Putamen (tissue), 1 donor: ENCODE data around the gene SLC34A3.
"Not testable (repeated sequence)": the region's sequence is repeated elsewhere in the genome, so short reads cannot be mapped to it uniquely, and the experiment has no call there.

Source experiments
- DNase-seq: peaks from one replicate; pipeline ENCODE4 v3.0.0-alpha.2; 2016; ENCODE audit warnings: low spot score

The SLC34A3 gene

DNA sequence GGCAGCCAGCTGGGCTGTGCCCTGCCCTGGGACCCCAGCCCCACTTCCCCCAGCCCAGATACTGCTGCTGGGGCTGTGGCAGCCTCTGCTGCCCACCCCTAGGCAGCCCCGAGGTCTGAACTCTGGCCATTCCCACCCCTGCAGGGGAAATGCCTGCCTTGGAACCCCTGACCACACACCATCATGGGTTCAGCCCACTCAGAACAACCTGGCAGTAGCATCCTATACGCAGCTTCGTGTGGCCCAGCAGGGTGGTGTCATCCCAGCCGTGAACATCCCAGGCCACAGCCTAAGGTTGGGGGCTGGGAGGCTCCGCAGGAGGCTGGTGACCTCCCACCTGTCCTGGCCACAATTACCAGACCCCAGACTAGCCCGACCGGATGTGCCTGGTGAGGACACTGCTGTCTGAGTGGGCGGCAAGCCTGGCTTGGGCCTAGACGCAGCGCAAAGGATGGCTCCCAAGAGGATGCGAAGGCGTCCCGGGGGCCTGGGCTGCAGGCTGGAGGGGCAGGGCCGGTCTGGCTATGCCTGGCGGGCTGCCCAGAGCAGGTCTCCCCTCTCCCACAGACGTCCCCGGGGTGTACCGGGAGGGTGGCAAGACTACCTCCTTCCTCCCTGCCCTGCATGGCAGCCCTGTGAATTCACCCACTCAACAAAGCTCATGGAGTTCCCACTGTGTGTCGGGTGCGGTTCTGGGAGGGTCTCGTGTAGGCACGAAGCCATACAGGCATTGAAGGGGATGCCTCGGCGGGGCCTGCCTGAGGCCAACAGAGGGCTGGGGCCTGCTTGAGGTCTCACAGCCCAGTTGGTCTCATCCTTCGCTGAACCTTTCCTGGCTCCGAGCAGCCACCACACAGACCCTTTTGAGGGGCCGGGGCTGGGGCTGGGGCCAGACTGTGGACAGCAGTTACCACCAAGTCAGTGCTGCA lies 1.5 kb upstream of the SLC34A3 start:
- no peak for DNase-seq

DNA sequence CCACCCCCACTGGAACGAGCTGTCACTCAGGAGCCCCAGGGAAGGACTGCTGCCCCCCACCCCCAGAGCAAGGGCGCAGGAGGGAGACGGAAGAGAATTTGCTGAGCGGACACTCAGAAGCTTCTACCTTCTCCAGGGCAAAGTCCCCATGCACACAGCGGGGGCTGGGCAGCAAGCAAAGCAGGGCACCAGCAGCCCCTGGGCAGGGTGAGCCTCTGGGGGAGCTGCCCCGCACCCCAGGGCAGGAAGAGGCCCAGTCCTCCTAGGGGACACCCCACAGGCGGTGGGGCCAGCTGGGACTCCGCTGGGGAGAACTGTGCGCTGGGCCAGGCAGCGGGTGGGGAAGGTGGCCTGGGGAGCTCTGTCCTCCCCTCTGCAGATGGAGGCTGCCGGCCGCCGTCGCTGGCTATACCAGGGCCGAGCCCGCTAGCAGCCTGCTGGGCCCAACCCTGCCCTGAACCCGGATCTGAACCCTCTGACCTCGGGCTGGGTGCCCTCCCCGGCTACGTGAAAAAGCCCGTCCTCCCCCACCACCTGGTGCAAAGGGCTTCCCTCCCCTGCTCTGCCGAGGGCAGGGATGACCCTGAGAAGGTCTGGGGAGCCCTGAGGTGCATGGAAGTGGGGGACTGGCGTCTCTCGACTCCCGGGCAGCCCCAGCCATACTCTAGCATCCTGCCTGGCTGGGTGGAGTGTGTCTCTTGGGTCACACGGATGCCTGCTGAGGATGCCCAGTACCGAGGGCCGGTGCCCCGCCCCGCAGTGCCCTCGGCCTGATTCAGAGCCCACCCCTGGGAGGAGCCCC lies 597 bp upstream of the SLC34A3 start:
- DNase-seq = no peak

GRCh38 chr9:137231372-137232039 lies 805 bp downstream of the SLC34A3 start:
- no peak for DNase-seq

DNA sequence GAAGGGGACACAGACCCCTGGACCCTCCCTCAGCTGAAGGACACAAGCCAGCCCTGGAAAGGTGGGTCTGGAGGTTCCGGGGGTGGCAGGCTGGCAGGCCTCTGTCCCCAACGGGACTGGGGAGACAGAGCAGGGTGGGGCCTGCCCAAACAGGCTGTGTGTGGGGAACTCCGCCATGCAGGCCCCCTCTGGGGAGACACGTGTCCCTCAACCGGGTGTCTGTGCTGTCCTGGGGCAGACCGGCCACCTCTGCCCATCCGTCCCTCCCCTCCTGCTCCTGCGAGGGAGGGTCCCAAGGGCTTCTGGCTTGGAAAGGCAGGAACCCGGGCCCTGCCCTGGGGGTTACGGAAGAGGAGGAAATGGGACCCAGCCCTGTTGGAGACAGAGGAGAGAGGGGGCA lies 1.4 kb downstream of the SLC34A3 start:
- DNase-seq = no peak

- no peak for DNase-seq
These were observed 1.8 kb downstream of the SLC34A3 start for GRCh38 chr9:137232510-137232909.

- DNase-seq = no peak
These were observed 2.7 kb downstream of the SLC34A3 start for GRCh38 chr9:137233143-137233980.

GRCh38 chr9:137234055-137234697 lies 3.5 kb downstream of the SLC34A3 start:
- no peak for DNase-seq

GRCh38 chr9:137234758-137235423 lies 4.2 kb downstream of the SLC34A3 start:
- no peak for DNase-seq

DNA sequence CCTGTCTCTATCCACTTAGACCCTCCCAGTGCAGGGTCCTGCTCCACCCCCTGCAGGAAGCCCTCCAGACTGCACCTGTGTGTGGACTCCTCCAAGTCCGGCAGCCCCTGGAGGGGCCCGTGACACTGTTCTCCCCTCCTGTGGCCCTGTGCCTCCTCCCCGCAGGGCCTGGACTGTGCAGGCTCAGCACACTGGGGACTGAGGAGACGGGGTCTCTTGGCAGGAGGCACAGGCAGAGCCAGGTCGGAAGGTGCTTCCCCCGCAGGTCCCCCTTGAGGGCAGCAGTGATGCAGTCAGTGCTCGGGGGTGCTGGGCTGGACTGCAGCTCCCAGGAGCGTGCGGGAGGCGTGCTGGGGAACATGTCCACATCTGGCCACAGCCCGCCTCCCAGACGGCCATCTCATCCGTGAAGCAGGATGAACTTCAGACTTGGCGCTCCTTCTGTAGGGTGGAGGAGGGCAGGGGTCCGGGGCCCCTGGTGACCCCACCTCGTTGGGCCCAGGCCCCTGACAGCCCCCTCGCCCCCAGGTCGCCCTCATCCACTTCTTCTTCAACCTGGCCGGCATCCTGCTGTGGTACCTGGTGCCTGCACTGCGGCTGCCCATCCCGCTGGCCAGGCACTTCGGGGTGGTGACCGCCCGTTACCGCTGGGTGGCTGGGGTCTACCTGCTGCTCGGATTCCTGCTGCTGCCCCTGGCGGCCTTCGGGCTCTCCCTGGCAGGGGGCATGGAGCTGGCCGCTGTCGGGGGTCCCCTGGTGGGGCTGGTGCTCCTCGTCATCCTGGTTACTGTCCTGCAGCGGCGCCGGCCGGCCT lies 4.9 kb downstream of the SLC34A3 start:
- DNase-seq = no peak

GRCh38 chr9:137236238-137236935 lies 5.7 kb downstream of the SLC34A3 start:
- peak; percentile 60 for DNase-seq

- DNase-seq = no peak
These were observed 6.3 kb downstream of the SLC34A3 start for GRCh38 chr9:137236936-137237421.

DNA sequence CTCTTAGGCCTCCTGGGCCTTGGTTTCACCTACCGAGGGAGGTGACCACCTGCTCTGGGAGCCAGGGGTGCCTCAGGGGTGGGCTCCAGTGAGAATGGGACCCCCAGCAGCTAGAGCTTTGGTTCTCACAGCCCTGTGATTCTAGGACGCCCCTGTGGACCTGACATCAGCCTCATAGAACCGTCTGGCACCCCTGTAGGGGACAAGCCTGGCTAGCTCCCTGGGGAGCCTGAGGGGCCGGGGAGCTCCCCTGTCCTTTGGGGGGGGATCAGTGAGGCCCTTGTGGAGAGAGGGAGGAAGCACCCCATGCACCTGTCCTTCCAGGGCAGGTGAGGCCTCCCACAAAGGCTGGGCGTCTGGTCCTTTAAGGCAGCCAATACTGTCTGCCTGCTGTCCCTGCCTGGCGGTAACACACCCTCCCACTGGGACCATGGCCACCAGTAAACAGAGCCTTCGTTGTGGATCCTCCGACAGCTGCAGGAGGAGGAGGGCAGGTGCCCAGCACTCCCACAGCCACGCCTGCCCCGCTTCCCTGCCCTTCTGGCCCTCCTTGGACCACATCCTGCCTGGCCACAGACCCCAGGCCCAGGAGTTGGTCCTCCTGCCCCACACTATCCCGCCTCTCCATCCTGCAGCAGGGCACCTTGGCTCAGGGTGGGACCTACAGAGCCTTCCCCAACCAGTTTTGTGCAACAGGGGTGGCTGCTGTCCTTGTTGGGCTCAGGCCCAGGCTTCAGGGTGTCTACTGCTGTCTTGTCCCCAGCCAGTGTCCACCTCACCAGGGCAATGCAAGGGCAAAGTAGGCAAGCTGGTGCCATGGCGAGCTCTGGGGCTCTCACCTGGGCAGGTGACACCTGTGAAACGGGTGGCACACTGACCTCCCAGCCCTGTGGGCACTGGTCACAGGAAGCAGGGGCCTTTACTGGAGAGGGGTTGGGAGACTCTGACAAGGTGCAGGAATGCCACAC lies 7.3 kb downstream of the SLC34A3 start:
- DNase-seq = peak; percentile 72

DNA sequence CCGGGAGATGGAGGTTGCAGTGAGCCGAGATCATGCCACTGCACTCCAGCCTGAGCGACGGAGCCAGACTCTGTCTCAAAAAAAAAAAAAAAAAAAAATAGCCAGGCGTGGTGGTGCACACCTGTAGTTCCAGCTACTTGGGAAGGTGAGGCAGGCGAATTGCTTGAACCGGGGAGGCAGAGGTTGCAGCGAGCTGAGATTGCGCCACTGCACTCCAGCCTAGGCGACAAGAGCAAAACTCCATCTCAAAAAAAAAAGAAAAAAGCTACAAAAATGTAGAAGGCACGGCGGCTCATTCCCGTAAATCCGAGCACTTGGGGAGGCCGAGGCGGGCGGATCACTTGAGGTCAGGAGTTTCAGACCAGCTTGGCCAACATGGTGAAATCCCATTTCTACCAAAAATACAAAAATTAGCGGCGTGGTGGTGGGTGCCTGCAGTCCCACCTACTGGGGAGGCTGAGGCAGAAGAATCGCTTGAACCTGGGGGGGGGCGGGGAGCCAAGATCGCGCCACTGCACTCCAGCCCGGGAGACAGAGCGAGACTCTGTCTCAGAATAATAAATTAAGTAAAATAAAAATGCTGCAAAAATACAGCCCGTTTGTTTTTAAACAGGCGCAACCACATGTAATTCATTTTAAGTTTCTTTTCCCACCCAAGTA lies 9.0 kb downstream of the SLC34A3 start:
- DNase-seq = not testable (repeated sequence)

DNA sequence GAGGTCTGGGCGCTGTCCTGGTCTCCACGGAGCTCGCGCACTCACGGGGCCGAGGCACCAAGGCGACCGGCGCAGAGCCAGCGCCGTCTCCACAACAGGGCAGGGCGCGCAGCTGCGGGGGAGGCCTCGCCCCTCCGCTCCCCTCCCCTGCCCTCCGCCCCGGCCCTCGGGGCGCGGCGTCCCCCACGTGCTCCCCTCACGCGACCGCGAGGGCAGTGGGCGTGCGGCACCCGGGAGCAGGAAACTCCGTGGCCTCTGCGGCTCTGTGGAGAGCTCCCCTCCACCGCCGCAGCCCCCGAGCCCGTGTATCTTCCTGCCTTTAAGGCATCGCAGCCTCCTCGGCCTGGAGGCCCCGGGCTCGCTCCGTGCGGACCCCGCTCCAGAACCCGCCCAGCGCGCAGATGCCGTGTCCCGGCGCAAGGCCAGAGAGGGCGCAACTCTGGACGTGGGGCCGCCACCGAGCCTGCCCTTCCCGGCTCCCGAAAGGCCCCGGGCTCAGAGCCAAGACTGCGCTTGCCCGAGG lies 9.7 kb downstream of the SLC34A3 start:
- peak; percentile 81 for DNase-seq

- peak; percentile 100 for DNase-seq
These were observed 10.3 kb downstream of the SLC34A3 start, which contains the start of gene TUBB4B for GRCh38 chr9:137240841-137241489. TSS of gene TUBB4B (plus strand) at chr9:137241287. CDS start at chr9:137241361, 74 bp downstream.
